Stimulated activated CD8-positive, alpha-beta memory T cell treated with anti-CD3 and anti-CD28 coated beads, Interleukin-7, amount 100 ng/mL, for 4 hours (primary cell): ENCODE measurements around the gene BANK1.

Source experiments
- DNase-seq, 2 donors: peaks; one replicate each; pipeline ENCODE4 v3.0.0-alpha.2; 2020; ENCODE audit warnings: low read depth in 2 of 2

The BANK1 gene

DNA sequence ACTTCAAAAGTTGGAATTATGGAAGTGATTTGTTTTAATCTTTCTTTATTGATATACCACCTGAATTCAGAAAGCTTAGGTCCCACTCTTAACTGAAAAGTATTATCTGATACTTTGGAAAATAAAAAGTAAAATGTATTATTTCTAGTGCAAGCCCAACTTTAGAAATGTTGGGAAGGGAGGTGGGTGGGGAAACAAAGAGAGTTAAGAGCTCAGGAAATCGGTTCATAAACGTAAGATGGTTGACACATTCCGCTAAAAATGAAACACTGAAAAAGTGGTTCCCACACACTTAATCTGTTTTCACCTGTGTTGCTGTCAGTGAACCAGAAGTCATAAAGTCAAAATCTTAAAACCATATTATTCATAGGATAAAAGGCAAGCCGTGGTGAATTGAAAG is 237.4 kb downstream of the BANK1 start:
- DNase-seq, result no peak

DNA sequence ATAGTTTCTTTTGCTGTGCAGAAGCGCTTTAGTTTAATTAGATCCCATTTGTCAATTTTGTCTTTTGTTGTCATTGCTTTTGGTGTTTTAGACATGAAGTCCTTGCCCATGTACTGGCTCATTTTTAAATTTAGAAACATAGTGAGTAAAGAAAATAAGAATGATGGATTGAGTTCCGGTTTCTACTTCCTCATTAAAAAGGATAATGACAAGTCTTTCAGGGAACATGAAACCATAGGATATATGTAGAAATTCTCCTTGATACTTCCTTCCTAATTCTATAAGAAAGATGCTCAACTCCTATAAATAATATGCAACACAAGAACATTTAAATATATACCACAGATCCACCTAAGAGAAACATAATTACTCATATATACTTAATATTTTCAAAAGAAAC is 240.9 kb downstream of the BANK1 start:
- no peak for DNase-seq

DNA sequence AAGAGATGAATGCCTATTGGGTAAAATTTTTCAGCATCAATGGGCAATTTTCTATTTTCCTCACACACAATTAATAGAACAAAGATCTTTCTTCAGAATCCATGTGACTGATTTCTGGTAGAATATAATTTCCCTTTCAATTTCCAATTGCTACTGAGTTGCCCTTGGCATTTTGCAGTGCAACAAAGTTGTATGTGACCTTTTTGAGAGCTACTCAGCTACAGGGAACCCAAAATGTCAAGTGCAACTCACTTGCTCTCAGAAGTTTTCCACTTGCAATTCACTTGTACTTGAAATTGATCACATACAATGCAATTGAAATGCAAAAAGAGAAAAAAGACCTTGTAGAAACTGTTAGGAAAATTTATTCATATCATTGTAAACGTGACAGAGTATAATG is 245.5 kb downstream of the BANK1 start:
- no peak for DNase-seq

DNA sequence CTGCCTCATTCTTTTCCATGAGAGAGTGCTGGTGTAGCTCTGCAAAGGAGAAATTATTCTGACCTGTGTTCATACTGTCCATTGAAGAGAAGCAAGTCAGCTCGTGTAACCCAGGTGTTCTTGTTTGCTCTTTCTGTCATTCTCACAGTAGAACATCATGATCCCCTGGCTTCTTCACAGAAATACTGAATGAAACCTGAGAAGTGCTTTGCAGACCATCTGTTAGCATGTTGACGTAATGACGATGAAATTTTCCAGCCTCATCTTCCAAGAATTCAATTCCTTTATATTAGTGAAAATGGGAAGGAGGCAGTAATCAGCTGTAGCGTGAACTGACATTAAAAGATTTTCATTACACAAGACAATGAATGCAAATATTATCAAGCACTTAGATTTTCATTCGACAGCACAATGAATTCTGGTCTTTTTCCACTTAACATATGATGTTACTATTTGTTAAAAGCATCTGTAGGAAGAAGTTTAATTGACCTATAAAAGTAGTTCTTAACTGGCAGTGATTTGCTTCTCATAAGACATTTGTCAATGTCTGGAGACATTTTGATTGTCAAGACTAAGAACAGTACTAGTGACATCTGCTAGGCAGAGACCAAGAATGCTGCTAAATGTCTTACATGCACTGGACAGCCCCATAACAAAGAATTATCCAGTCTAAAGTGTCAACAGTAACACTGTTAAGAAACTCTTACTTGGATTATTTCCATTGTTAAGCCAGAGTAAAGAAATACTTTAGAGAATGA is 246.3 kb downstream of the BANK1 start:
- no peak for DNase-seq

DNA sequence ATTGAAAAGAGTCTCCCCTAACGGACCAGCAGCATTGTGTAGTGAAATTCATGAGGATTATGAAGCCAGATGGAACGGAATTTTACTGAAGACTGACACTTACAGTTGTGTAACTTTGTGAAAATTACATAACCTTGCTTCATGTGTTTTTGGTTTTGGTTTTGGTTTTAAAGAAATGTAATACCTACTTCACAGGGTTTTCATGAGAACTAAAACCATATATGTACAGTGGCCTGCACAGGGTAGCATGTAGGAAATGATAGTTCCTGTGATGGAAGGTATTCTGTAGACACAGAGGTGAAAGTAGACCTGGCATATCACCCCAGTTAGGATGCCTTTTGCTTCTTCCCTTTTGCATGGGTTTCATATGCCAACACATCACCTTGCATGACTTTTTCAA is 247.0 kb downstream of the BANK1 start:
- DNase-seq, result no peak

DNA sequence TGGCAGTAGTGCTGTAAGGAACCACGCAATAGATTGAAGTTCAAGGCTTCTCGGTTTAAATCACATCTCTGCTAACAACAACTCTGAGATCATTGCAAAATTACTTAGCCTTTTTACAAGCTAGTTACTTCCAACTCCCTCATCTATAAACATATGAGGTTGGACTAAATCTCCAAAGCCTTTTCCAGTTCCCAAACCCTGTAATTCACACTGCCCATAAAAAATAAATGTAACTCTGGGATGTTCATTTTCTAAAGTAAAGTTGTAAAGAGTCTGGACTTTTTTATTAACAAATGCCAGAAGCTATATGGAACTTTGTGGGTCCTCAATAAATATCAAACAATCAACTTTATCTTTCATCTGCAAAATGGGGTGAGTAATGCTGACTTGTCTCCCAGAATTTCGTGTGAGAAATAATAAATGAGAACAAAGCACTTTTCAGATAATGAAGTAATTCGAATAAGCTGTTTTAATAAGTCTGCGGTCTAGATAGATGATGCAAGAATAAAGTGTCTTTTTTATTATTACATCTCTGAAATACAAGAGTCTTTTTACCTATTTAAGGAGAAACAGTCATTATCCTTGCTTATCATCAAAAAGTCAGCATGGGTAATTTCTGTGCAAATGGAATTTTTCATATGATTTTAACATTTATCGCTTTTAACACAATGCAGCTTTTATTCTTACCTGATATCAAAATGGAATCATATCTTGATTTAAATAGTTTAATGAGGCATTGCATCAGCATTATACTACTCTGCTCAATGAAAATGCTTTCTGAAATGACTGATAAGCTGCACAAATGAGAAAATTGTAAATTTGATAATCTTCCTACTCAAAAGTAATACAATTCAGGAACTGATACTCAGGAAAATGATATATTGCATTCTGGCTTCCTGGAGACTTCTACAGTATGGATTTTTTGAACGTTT is 252.6 kb downstream of the BANK1 start:
- DNase-seq, result no peak

DNA sequence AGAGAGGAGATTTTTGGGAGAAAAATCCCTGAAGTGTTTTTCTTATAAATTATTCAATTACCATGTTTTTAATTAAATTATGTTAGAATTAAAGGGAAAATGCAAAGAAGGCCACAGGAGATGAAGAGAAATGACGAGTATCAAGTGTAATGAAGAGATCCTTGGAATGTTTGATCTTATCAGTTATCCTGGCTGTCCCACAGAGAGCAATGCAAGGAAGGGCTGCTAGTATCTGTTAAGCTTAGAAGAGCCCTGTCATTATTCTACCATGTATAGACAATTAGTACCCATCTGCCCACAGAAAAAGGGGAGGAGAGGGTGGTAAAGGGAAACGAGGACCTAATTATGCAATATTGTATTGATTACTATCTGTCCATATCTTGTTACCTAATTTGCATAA is 257.1 kb downstream of the BANK1 start:
- DNase-seq, result no peak

DNA sequence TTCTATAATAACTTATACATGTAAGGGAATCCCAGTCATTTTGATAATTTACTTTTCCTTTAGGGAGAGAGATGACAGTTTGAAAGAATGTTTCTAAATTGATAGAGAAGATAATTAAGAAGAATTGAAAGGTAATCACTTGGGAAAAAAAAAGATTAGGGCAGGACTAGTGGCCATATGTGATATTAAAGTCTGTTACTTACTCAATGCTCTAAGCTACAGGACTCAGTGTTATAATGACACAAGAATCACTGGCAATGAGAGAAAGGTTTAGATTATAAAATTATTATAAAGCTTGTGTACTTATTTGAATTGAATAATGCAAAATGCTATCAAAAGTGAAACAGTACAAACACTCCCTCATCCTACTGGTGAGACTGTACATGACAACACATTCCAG is 265.3 kb downstream of the BANK1 start:
- DNase-seq, result no peak

DNA sequence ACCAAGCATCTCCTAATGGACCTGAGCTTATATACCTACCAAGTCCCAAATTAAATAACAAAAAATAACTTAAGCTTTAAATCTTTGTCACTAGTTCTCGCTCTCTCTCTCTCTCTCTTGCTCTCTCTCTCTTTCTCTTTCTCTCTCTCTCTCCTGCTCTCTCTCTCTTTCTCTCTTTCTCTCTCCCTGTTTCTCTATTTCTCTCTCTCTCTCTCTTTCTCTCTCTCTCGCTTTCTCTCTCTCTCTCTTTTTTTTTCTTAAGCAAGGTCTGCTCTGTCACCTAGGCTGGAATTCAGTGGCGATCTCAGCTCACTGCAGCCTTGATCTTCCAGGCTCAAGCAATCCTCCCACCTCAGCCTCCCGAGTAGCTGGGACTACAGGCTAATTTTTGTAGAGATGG is 266.6 kb downstream of the BANK1 start:
- DNase-seq, result no peak

DNA sequence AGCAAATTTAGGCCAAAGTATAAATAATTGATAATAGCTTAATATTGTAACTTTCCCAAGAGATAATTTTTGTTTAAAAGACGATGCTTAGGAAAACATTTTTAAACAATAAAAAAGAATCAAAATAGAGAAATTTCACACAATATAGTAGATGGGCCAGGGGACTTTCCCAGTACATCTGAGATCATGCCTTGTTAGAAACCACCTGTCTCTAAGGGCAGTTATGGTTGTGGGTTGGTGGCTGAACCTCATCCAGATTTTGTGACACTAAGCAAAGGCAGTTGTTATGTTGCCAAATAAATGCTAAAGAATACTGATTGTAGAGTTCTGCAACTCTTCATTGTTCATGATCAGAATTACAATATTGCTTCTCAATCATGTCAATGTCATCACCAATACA is 270.6 kb downstream of the BANK1 start:
- no peak for DNase-seq

DNA sequence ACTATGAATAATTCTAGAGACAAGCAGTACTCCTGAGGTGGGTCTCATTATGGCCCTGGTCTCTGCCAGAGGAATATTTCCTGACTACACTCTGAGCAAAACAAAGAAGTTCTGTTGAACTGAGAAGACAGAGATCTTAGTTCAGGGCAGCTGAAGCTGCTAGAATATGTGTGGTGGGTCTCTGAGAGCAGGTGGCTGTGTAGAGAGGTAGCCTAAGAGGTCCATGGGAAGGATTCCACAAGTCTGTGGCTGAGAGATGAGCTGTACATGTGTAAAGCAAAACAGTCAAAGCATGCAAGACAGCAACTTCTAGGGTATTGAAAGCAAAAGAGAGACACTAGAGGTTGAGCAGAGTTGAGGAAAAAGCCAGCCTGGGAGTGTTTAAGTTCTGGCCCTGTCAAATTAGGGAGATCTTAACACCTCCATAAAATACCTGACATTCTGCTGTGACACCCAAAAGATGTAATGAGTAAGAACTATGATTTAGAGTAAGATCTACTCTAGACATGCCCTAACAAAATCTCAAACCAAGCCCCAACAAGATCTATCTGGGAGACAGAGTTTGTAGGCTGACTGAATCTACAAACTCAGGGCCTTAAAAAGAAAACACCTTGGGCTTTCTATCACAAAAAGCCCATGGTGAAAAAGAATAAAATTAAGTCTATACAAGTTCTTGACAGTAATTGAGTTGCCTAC is 274.4 kb downstream of the BANK1 start:
- DNase-seq, result no peak

DNA sequence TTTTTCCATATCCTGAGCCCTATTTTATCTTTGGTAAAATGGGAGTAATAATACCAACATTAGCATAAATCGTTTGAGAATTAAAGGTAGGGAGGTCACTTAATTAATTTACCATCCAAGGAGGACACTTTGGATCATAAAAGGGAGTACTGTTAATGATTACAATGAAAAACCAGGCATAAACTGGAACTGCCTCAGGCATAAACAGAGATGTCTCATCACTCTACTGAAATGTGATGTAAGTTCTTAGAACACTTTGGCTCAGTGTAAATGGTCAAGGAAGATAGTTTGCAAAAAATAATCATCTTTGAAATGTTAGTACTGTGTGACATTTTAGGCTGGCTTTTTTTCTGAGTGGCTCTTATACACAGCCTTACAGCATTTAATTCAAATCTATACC is 286.1 kb downstream of the BANK1 start:
- no peak for DNase-seq

DNA sequence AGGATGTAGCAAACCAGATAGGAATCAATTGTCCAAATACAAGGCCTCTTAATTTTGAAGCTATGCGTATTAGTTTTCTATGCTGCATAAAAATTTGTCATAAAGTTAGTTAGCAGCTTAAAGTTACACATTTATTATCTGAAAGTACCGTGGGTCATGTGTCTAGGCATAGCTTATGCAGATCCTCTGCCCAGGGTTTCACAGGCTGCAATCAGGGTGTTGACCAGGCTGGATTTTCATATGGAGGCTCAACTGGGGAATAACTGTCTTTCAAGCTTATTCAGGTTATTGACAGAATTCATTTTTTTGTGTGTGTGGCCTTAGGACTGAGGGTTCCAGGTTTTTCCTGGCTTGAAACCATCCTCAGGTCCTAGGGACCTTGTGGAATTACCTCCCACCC is 289.7 kb downstream of the BANK1 start:
- DNase-seq, result no peak

DNA sequence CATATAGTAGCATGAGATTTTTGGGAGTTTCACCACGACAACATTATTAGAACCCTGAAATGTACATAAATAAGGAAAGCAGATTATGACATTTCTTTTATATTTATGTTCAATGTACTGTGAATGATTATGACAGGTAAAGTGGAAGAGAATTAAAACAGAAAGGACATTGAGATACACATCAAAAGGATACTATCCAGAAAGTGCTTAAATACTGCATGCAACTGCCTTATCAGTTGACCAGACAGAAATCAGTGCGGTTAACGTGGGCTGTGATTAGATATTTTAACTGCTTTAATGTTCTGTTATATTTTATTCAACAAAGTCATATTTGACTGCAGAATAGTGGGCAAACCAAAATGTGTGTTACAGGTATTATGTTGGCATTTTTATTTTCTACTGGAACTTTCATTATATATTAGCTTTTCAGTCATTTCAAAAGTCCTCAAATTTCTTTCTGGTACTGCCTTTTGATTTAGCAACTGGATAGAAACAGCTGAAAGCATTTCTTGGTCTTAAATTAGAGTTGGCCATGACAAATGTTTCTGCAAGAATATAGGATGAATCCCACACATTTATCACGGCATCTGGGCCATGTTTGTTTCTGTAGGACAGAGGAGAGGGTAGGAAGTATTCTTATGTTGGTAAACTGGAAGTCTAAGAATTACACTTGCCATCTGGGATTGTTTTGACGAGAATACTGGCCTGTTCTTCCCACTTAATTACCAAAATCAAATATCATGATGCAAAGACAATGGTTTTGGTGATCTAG is 299.5 kb downstream of the BANK1 start:
- DNase-seq, result no peak

DNA sequence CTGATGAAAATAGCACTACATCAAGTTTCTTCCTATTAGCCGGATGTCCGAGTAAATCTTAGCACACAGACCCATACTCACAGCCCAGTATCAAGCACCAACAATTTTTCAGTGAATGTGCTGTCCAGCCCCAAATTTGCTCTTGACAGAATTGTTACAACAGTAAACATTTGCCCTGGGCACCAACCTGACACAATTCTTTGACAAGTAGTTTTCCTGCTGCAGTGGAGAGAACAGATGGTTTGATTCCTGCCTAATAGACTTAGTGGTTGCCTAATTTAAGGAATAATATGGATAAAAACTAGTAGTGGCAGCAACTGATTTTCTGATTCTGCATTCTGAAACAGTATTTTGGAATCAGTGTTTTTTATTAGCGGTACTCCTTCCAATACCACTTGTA is 301.1 kb downstream of the BANK1 start:
- no peak for DNase-seq

DNA sequence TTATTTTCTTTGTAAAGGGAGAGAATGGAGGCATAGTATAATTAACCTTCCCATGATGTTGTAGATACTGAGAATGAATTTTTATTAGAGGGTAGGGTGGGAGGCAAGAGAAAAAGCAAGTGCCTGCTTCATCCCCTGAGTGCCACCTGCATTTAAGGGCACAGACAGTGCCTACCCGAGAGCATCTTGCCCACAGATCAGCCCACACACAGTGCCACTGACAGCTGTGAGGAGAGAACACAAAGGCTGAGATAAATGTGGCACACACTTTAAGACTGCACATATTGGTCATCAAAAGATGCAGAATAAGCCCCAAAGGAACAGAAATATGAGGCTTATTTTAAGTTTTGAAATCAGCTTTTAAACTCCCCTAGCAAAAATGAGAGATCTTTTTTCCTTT is 304.0 kb downstream of the BANK1 start:
- DNase-seq, result no peak

DNA sequence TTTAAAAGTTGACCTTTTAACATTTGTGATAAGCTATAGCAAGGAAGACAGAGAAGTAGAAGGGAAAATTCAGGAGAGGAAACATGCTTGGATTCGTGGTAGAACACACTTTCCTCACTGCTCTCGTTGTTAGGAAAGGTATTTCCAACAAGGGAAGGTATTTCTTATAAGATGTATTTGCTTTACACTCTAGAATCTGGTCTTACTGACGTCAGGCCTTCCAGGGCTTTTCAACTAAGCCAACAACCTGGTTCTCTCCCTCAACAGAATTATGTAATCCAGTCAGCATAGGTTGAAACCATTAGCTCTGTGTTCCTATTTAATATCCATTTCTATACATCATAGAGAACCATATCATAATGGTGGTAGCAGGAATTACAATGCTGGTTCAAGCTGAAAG is 312.8 kb downstream of the BANK1 start:
- DNase-seq, result no peak

DNA sequence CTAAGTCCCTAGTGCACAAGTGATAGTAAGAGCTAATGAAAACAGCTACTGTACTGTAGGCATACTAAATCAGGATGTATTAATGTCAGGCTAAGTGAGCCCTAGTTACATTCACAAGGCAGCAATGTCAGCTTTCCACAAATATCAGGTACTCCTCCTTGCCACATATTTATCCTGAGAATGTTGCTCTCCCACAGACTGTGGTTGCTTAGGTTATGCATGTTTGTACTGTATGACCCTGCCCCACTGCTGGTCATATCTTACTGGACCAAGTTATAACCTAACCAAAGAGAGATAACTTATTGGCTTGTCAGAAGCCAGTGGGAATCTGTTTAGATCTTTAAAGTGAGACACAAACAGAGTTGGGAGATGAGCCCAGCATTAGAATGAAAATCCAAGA is 313.7 kb downstream of the BANK1 start:
- no peak for DNase-seq

DNA sequence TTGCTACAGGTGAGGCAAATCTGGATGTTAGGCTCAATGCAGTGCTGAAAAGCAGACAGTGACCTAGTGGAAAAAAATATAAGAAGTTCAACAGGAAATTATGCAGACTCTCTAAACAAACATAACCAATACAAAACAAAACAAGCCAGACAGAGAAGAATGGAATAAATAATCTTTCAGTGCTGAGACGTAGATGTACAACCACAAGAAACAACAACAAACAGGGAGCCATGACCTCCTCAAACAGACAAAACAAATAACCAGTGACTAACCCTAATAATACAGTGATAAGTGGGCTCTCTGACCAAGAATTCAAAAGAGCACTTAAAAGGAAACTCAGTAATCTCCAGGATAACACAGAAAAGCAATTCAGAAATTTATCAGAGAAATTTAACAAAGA is 315.5 kb downstream of the BANK1 start:
- DNase-seq, result no peak

DNA sequence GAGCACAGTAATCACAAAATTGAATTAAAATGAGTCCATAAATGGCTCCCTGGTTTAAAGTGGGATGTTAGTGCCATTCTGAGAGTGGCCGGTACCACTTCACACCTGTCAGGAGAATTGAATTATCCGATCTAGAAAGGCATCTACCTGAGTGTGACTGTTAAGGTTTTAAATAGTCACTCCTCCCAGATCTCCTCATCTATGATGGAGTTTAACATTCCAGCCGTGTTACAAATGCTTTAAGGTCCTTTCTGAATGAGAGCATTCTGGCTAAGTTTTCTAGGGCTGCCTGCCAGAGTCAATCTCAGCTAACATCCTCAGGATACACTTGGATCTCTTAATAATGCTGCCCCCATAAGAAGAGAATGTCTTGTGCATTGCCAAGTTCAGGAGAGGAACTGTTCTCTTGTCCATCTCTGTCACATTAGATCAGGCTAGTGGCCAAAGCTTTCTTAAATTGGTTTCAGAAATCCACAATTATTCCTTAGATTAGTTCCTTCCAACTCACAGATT is 323.6 kb downstream of the BANK1 start:
- no peak for DNase-seq

DNA sequence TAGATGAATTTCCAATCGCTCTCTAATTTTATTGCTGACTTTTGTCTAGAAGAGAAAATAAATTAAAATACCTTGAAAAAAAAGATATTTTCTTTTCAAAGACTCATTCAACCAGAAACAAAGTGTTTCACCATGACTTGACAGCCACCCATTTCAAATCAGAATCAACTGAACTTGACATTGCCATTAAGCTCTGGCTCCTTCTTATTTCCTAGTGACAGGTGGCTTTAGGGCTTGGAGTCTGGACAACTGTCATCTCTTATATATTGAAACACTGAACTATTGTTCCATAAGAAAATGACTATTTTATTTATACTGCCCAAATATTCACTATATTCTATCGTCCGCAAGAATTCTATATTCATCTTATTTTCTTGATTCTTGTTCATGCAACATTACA is 325.6 kb downstream of the BANK1 start:
- no peak for DNase-seq

DNA sequence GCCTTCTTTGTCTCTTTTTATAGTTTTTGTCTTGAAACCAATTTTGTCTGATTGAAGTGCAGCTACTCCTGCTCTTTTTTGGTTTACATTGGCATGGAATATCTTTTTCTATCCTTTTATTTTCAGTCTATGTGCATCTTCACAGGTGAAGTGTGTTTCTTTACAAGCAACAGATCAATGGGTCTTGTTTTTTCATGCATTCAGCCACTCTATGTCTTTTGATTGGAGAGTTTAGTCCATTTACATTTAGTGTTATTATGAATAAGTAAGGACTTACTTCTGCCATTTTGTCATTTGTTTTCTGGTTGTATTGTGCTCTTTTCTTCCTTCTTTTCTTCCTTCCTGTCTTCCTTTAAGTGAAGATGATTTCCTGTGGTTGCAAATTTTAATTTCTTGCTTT is 330.3 kb downstream of the BANK1 start:
- no peak for DNase-seq
